GM06990 (cell line): ENCODE measurements around the gene GVQW3.

Experiments
- DNase-seq: peaks from one replicate; pipeline ENCODE4 v3.0.0-alpha.2; 2011; ENCODE audit not compliant: insufficient read length; ENCODE audit errors: extremely low read depth
- H3K27me3 ChIP-seq: replicated peaks from 2 replicates; pipeline ENCODE4 v1.6.0; 2011; ENCODE audit warnings: low read length; ENCODE audit not compliant: control insufficient read depth, insufficient read depth
- H3K36me3 ChIP-seq: 2 replicates; pipeline ENCODE4 v1.5.1; 2011; ENCODE audit warnings: low read length; ENCODE audit not compliant: control insufficient read depth, insufficient read depth
- H3K4me3 ChIP-seq: replicated peaks from 2 replicates; pipeline ENCODE4 v1.5.1; 2011; ENCODE audit warnings: low read depth, mild to moderate bottlenecking, control low read depth, low read length
- CTCF ChIP-seq: IDR thresholded peaks from 2 replicates; pipeline ENCODE4 v1.5.1; 2011; ENCODE audit warnings: low read length, control low read depth, mild to moderate bottlenecking, inconsistent platforms; ENCODE audit not compliant: insufficient read depth, poor library complexity, severe bottlenecking

GVQW3 gene

GRCh38 chr11:76337923-76338322, 43.2 kb upstream of the GVQW3 start:
- H3K36me3 ChIP-seq = no peaks in the 10 kb centered on the region
- DNase-seq = no peak
- no peaks in the 10 kb centered on the region for H3K27me3 ChIP-seq
- no peak for TF ChIP-seq CTCF
- no peak overlapping the region for H3K4me3 ChIP-seq

- H3K4me3 ChIP-seq = no peak overlapping the region
- DNase-seq = no peak
- no peak for TF ChIP-seq CTCF
- no peaks in the 10 kb centered on the region for H3K27me3 ChIP-seq
- no peaks in the 10 kb centered on the region for H3K36me3 ChIP-seq
These were observed 41.9 kb upstream of the GVQW3 start for GRCh38 chr11:76339221-76339620.

- H3K36me3 ChIP-seq = no peaks in the 10 kb centered on the region
- DNase-seq = no peak
- TF ChIP-seq CTCF = no peak
- H3K27me3 ChIP-seq = no peaks in the 10 kb centered on the region
- no peak overlapping the region for H3K4me3 ChIP-seq
These were observed 33.7 kb upstream of the GVQW3 start for GRCh38 chr11:76347466-76347865.

- no peak for TF ChIP-seq CTCF
- H3K36me3 ChIP-seq = no peaks in the 10 kb centered on the region
- H3K4me3 ChIP-seq = no peak overlapping the region
- no peak for DNase-seq
- no peaks in the 10 kb centered on the region for H3K27me3 ChIP-seq
These were observed 32.8 kb upstream of the GVQW3 start for GRCh38 chr11:76348348-76348747.

- DNase-seq = no peak
- no peaks in the 10 kb centered on the region for H3K27me3 ChIP-seq
- no peak for TF ChIP-seq CTCF
- H3K4me3 ChIP-seq = no peak overlapping the region
- H3K36me3 ChIP-seq = peaks cover 4% of the 10 kb centered on the region; the same call in 1 of the 2 replicates
These were observed 26.0 kb upstream of the GVQW3 start for GRCh38 chr11:76355172-76355571.

- DNase-seq = no peak
- TF ChIP-seq CTCF = no peak
- H3K36me3 ChIP-seq = no peaks in the 10 kb centered on the region; the same call in 1 of the 2 replicates
- H3K27me3 ChIP-seq = no peaks in the 10 kb centered on the region
- no peak overlapping the region for H3K4me3 ChIP-seq
These were observed 19.7 kb upstream of the GVQW3 start for GRCh38 chr11:76361374-76361773.
